Measurements from ENCODE around the gene STAG2. TPM values are rescaled to one million over a fixed set of nuclear protein-coding genes. Genes with fewer than 3 reads are reported as not detected.

Gene STAG2
- total RNA-seq, 1 experiment from 2014 or later = 66.3 TPM

- Histone ChIP-seq H3K9ac (ENCODE audit: low read length) (no peak overlapping the region), H3K27ac (ENCODE audit: low read depth, low read length) (no peak overlapping the region), H3K4me2 (ENCODE audit: low read length) (no peak overlapping the region), H3K79me2 (ENCODE audit: insufficient read depth, low read length) (no peaks in the 10 kb centered on the region), H3K9me2 (ENCODE audit: insufficient read depth) (no peaks in the 10 kb centered on the region), H3K9me3 (ENCODE audit: control insufficient read depth in 1 of 2, insufficient read depth in 1 of 2, low read depth in 1 of 2, low read length in 2 of 2) (no peaks in the 10 kb centered on the region), H3K4me3 (replicated peaks in 1 of 2; ENCODE audit: low read depth in 1 of 2, low read length in 2 of 2) (no peak overlapping the region), H4K20me1 (ENCODE audit: insufficient read depth) (no peaks in the 10 kb centered on the region), H3K4me1 (ENCODE audit: control insufficient read depth in 1 of 2, insufficient read depth in 2 of 2, low read length in 2 of 2) (no peaks in the 10 kb centered on the region), H3K27me3 (ENCODE audit: insufficient read depth, low read length) (no peaks in the 10 kb centered on the region), H2AFZ (ENCODE audit: low read depth, low read length, poor library complexity, severe bottlenecking) (no peak overlapping the region), H3K36me3 (ENCODE audit: control insufficient read depth in 1 of 2, insufficient read depth in 2 of 2, low read length in 2 of 2) (no peaks in the 10 kb centered on the region; a peak in 1 of 4 replicates)
- intact Hi-C loops (cut with micrococcal nuclease) = no loop called here
- no TSS peak for BruUV-seq (replicated peaks)
- DNase-seq (ENCODE audit: low read depth, low spot score) (no peak), ATAC-seq (no peak)
- POLR2A ChIA-PET = no interaction called here
- RAD21 ChIA-PET (ENCODE audit: low non-redundant PET in 1 of 2, low total read pairs in 2 of 2, uncharacterized antibody in 2 of 2, unreplicated experiment in 2 of 2) = no interaction called here
- CTCF ChIA-PET = no interaction called here
- TF ChIP-seq CEBPB (IDR thresholded peaks at IDR 0.05; ENCODE audit: low read depth) (no peak), RAD21 (IDR thresholded peaks at IDR 0.05; ENCODE audit: low read depth) (no peak), POLR2A (IDR thresholded peaks at IDR 0.05; ENCODE audit: borderline replicate concordance, extremely low read depth, insufficient read depth, insufficient read length) (no peak), SRF (IDR thresholded peaks at IDR 0.05; ENCODE audit: low read depth) (no peak), EZH2phosphoT487 (IDR thresholded peaks at IDR 0.05; ENCODE audit: borderline replicate concordance) (no peak), EZH2 (IDR thresholded peaks at IDR 0.05) (no peak), YY1 (IDR thresholded peaks at IDR 0.05; ENCODE audit: extremely low read depth, insufficient replicate concordance, low read depth, low read length) (no peak), CTCF (IDR thresholded peaks at IDR 0.05 in 2 of 3, conservative IDR thresholded peaks at IDR 0.05 in 1 of 3; ENCODE audit: borderline replicate concordance in 1 of 3, insufficient read depth in 1 of 3, low read depth in 2 of 3, low read length in 2 of 3) (no peak), CBX3 (IDR thresholded peaks at IDR 0.05; ENCODE audit: low read depth) (no peak), ZNF274 (IDR thresholded peaks at IDR 0.05; ENCODE audit: low read depth, low read length) (no peak), POLR2AphosphoS5 (IDR thresholded peaks at IDR 0.05; ENCODE audit: low read depth, low read length) (no peak)
- TF ChIP-seq, protein P1, sequence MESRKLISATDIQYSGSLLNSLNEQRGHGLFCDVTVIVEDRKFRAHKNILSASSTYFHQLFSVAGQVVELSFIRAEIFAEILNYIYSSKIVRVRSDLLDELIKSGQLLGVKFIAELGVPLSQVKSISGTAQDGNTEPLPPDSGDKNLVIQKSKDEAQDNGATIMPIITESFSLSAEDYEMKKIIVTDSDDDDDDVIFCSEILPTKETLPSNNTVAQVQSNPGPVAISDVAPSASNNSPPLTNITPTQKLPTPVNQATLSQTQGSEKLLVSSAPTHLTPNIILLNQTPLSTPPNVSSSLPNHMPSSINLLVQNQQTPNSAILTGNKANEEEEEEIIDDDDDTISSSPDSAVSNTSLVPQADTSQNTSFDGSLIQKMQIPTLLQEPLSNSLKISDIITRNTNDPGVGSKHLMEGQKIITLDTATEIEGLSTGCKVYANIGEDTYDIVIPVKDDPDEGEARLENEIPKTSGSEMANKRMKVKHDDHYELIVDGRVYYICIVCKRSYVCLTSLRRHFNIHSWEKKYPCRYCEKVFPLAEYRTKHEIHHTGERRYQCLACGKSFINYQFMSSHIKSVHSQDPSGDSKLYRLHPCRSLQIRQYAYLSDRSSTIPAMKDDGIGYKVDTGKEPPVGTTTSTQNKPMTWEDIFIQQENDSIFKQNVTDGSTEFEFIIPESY (IDR thresholded peaks at IDR 0.05; ENCODE audit: extremely low read depth, insufficient replicate concordance, low read length) = no peak
- TF ChIP-seq, protein P2, sequence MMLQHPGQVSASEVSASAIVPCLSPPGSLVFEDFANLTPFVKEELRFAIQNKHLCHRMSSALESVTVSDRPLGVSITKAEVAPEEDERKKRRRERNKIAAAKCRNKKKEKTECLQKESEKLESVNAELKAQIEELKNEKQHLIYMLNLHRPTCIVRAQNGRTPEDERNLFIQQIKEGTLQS (IDR thresholded peaks at IDR 0.05) = no peak
- TF ChIP-seq, protein P3, sequence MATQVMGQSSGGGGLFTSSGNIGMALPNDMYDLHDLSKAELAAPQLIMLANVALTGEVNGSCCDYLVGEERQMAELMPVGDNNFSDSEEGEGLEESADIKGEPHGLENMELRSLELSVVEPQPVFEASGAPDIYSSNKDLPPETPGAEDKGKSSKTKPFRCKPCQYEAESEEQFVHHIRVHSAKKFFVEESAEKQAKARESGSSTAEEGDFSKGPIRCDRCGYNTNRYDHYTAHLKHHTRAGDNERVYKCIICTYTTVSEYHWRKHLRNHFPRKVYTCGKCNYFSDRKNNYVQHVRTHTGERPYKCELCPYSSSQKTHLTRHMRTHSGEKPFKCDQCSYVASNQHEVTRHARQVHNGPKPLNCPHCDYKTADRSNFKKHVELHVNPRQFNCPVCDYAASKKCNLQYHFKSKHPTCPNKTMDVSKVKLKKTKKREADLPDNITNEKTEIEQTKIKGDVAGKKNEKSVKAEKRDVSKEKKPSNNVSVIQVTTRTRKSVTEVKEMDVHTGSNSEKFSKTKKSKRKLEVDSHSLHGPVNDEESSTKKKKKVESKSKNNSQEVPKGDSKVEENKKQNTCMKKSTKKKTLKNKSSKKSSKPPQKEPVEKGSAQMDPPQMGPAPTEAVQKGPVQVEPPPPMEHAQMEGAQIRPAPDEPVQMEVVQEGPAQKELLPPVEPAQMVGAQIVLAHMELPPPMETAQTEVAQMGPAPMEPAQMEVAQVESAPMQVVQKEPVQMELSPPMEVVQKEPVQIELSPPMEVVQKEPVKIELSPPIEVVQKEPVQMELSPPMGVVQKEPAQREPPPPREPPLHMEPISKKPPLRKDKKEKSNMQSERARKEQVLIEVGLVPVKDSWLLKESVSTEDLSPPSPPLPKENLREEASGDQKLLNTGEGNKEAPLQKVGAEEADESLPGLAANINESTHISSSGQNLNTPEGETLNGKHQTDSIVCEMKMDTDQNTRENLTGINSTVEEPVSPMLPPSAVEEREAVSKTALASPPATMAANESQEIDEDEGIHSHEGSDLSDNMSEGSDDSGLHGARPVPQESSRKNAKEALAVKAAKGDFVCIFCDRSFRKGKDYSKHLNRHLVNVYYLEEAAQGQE (IDR thresholded peaks at IDR 0.05; ENCODE audit: low read depth) = no peak
- TF ChIP-seq, protein P4, sequence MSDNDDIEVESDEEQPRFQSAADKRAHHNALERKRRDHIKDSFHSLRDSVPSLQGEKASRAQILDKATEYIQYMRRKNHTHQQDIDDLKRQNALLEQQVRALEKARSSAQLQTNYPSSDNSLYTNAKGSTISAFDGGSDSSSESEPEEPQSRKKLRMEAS (IDR thresholded peaks at IDR 0.05) = no peak
Observed at GRCh38 chrX:124045109-124045508, 83.6 kb downstream of the STAG2 start.

Measured in HCT116 (cell line).